IgD-negative memory B cell (primary cell): Measurements from ENCODE around the gene SLC40A1. TPM values are rescaled to one million over a fixed set of nuclear protein-coding genes. Genes with fewer than 3 reads are reported as not detected.

ENCODE experiments used
- H3K27ac Mint-ChIP-seq, 3 donors: one replicate each; pipeline ENCODE4 v1.8.0; 2020 to 2022; ENCODE audit warnings: mild to moderate bottlenecking in 3 of 3, mixed read lengths in 3 of 3, moderate library complexity in 1 of 3
- H3K27me3 Mint-ChIP-seq: one replicate; pipeline ENCODE4 v1.8.0; 2021; ENCODE audit warnings: mixed read lengths
- H3K36me3 Mint-ChIP-seq: one replicate; pipeline ENCODE4 v1.8.0; 2020; ENCODE audit warnings: mild to moderate bottlenecking, mixed read lengths
- H3K4me1 Mint-ChIP-seq, 3 donors: one replicate each; pipeline ENCODE4 v1.8.0; 2020 to 2022; ENCODE audit warnings: mixed read lengths in 3 of 3, mild to moderate bottlenecking in 1 of 3
- H3K4me3 Mint-ChIP-seq, 4 donors: one replicate each; pipeline ENCODE4 v1.8.0; 2020 to 2022; ENCODE audit warnings: mild to moderate bottlenecking in 4 of 4, mixed read lengths in 4 of 4, moderate library complexity in 3 of 4
- H3K9me3 Mint-ChIP-seq, 3 donors: one replicate each; pipeline ENCODE4 v1.8.0; 2020 to 2021; ENCODE audit warnings: mixed read lengths in 3 of 3, mild to moderate bottlenecking in 1 of 3
- polyA plus RNA-seq: library from polyadenylated mRNA; unstranded; fragments of 300-500 nt; fragmentation: Illumina TruSeq; gene quantifications from one replicate; pipeline ENCODE4 v1.2.3, GENCODE V29; 2021

The SLC40A1 gene
- polyA plus RNA-seq, 1 donor from 2014 or later: 2.3 TPM

GRCh38 chr2:189561371-189562038 is 19.1 kb downstream of the SLC40A1 start:
- Mint-ChIP-seq H3K4me1 (peaks cover 0 to 3% (median 0%) of the 10 kb centered on the region in 3 donors), H3K27ac (no peak overlapping the region), H3K9me3 (no peaks in the 10 kb centered on the region), H3K27me3 (peaks cover 7% of the 10 kb centered on the region), H3K4me3 (no peak overlapping the region), H3K36me3 (no peaks in the 10 kb centered on the region)

DNA sequence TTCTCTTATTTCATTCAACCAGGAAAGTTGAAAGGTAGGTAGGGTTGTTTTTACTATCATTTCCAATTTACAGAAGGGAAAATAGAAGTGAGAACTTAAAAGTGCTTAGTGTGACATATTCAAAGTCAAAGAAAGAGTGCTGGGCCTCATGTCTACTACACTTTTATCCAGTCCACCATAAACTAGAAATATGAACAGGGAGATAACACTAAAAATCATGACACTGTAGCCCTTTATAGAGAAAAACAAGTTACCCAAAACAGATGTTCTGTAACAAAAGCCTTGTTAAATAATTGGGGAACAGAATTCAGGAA is 20.4 kb downstream of the SLC40A1 start:
- Mint-ChIP-seq H3K36me3 (peaks cover 2% of the 10 kb centered on the region), H3K9me3 (no peaks in the 10 kb centered on the region), H3K27me3 (peaks cover 7% of the 10 kb centered on the region), H3K4me1 (peaks cover 0 to 3% (median 0%) of the 10 kb centered on the region in 3 donors), H3K4me3 (no peak overlapping the region), H3K27ac (no peak overlapping the region)

- peaks cover 0 to 3% (median 0%) of the 10 kb centered on the region in 3 donors for H3K4me1 Mint-ChIP-seq
- peaks cover 7% of the 10 kb centered on the region for H3K27me3 Mint-ChIP-seq
- H3K27ac Mint-ChIP-seq: no peak overlapping the region
- no peak overlapping the region for H3K4me3 Mint-ChIP-seq
- H3K36me3 Mint-ChIP-seq: peaks cover 2% of the 10 kb centered on the region
- H3K9me3 Mint-ChIP-seq: no peaks in the 10 kb centered on the region
Observed at GRCh38 chr2:189559579-189560272, 20.9 kb downstream of the SLC40A1 start.

DNA sequence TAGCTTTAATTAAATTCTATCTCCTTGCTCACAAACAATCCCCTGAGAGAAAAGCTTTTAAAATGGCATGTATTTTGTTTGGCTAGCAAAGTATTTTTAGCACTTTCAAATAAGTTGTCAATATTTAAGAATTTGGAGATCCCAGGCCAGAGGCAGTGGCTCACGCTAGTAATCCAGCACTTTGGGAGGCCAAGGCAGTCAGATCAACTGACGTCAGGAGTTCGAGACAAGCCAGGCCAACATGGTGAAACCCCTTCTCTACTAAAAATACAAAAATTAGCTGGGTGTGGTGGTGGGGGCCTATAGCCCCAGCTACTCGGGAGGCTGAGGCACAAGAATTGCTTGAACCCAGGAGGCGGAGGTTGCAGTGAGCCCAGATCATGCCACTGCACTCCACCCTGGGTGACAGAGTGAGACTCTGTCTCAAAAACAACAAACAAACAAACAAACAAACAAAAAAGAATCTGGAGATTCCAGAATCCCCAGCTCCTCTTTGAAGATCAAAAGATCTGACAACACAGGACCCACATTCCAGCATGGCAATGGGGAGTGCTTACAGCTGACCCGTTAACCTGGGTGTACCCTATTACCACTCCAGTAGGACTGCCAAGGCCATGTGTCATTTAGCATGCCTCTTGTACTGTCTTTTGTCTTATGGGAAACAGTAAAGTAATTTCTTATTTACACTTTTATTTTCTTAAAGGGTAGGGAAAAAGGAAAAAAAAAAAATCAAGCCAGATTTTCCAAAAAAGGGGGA is 21.9 kb downstream of the SLC40A1 start:
- H3K9me3 Mint-ChIP-seq: no peaks in the 10 kb centered on the region
- peaks cover 2% of the 10 kb centered on the region for H3K36me3 Mint-ChIP-seq
- peaks cover 6% of the 10 kb centered on the region for H3K27me3 Mint-ChIP-seq
- H3K27ac Mint-ChIP-seq: no peak overlapping the region
- no peak overlapping the region for H3K4me3 Mint-ChIP-seq
- peaks cover 0 to 3% (median 0%) of the 10 kb centered on the region in 3 donors for H3K4me1 Mint-ChIP-seq

GRCh38 chr2:189557373-189557772 is 23.2 kb downstream of the SLC40A1 start:
- Mint-ChIP-seq H3K27me3 (peaks cover 3% of the 10 kb centered on the region), H3K27ac (no peak overlapping the region), H3K4me3 (no peak overlapping the region), H3K9me3 (no peaks in the 10 kb centered on the region), H3K4me1 (peaks cover 0 to 3% (median 0%) of the 10 kb centered on the region in 3 donors), H3K36me3 (peaks cover 2% of the 10 kb centered on the region)

DNA sequence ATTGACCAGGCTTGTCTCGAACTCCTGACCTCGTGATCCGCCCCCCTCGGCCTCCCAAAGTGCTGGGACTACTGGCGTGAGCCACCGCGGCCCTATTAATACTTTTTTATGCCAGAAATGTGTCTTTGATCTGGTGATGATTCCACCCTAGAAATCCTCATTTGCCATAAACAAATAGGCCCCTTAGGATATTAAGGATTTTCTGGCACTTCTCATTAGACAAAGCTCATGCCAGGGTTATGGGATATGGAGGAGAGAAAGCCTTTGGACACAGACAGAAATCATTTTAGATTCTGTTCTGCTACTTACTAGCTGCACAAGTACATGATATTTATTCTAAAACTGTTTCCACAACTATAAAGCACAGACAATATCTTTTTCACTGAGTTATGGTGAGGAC is 24.1 kb downstream of the SLC40A1 start:
- H3K36me3 Mint-ChIP-seq: peaks cover 2% of the 10 kb centered on the region
- H3K27me3 Mint-ChIP-seq: peaks cover 3% of the 10 kb centered on the region
- peaks cover 0 to 3% (median 0%) of the 10 kb centered on the region in 3 donors for H3K4me1 Mint-ChIP-seq
- H3K9me3 Mint-ChIP-seq: no peaks in the 10 kb centered on the region
- H3K4me3 Mint-ChIP-seq: no peak overlapping the region
- no peak overlapping the region for H3K27ac Mint-ChIP-seq

- Mint-ChIP-seq H3K4me1 (peaks cover 0 to 3% (median 0%) of the 10 kb centered on the region in 3 donors), H3K27me3 (no peaks in the 10 kb centered on the region), H3K4me3 (no peak overlapping the region), H3K27ac (no peak overlapping the region), H3K9me3 (no peaks in the 10 kb centered on the region), H3K36me3 (peaks cover 2% of the 10 kb centered on the region)
Observed at GRCh38 chr2:189555232-189555631, 25.4 kb downstream of the SLC40A1 start.

DNA sequence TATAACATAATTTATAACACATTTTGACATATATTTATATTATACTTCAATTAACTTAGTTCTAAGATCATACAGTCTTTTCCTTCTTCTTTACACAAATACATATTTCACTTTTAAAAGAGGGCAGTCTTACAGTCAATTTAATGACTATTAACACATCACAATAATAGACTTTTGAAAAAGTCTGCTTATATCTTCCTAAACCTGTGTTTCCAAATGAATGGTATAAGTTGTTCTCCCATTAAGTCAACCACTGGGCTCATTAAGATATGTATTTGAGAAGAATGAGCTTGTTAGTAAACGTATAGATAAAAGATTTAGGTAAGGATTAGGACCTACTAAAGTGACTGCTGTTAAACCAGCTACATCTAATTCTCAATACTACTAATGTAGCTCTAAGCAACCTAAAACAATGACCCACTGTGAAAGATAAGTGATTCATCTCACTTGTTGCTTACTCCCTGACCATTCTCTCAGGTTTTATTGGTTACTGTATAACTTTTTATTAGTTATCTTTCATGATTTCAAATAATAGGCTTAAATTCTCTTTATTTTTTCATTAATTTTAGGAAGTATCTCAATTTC is 27.0 kb downstream of the SLC40A1 start:
- Mint-ChIP-seq H3K4me1 (no peaks in the 10 kb centered on the region), H3K27me3 (peaks cover 1% of the 10 kb centered on the region), H3K4me3 (no peak overlapping the region), H3K27ac (no peak overlapping the region), H3K9me3 (no peaks in the 10 kb centered on the region), H3K36me3 (peaks cover 2% of the 10 kb centered on the region)

DNA sequence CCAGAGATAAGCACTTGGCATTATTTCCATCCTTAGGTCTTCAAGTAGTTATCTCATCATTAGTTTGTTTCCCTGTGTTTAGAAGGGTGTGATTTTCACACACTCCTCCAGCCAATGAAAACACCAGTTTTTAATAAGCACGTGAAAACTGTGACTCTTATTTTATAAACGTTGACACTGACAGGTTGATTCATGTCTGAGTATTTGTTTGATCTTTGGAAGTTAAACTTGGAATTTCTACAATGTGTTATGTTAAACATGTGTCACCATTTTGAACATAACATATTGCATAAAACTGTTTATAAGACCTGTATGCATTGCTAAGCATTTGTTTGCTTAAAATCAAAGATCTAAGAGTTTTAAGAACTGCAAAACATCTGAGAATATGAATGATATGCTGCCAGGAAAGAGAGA is 27.6 kb downstream of the SLC40A1 start:
- no peak overlapping the region for H3K4me3 Mint-ChIP-seq
- peaks cover 2% of the 10 kb centered on the region for H3K36me3 Mint-ChIP-seq
- peaks cover 1% of the 10 kb centered on the region for H3K27me3 Mint-ChIP-seq
- H3K4me1 Mint-ChIP-seq: no peaks in the 10 kb centered on the region
- no peaks in the 10 kb centered on the region for H3K9me3 Mint-ChIP-seq
- H3K27ac Mint-ChIP-seq: no peak overlapping the region

DNA sequence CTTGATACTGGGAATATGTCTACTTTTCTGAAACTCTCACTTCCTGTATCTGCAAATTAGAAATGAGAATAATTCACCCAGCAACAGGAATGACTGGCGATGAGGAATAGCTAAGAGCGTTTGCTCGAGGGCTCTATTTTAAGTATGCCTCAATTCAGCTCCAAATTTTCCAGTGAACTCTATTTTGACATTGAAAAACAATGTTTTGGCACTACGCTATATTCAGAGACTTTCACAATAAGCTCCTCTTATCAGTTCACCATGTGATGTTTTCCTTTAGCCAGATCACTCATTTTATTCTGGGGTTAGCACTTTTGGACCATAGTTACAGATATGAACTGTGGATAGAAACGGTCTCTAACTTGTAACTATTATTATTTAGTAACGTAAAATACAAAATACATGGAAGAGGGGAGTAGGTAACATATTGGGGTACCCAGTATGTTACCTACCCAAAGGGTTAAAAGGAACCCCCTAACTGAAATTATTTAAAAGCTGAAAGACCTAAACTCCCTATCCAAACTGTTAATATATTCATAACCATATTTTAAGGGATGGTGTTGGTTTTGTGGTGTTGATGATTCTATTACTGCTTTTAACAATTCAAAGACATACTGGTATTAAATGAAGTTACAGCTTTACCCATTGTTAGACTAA is 28.1 kb downstream of the SLC40A1 start:
- Mint-ChIP-seq H3K9me3 (no peaks in the 10 kb centered on the region), H3K36me3 (peaks cover 2% of the 10 kb centered on the region), H3K27ac (no peak overlapping the region), H3K27me3 (peaks cover 1% of the 10 kb centered on the region), H3K4me1 (no peaks in the 10 kb centered on the region), H3K4me3 (no peak overlapping the region)

DNA sequence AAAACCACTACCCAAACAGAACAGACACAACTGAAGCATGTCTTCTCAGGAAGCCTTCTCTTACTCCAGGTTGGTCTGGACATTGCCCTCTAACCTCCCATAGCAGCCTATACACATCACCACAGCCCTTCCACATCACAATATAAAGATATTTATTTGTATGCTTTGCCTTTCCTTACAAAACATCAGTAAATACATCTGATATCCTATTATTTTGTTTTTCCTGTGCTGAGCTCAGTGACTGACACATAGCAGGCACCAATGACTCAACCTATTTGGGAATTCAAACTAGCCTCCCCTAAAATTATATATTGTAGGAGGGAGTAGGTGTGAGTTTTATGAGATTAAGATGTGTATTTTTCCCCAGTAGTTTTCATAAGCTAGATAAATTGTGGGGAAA is 28.8 kb downstream of the SLC40A1 start:
- Mint-ChIP-seq H3K4me1 (no peaks in the 10 kb centered on the region), H3K27me3 (peaks cover 1% of the 10 kb centered on the region), H3K36me3 (peaks cover 2% of the 10 kb centered on the region), H3K9me3 (no peaks in the 10 kb centered on the region), H3K4me3 (no peak overlapping the region), H3K27ac (no peak overlapping the region)

- H3K27me3 Mint-ChIP-seq: peaks cover 1% of the 10 kb centered on the region
- H3K36me3 Mint-ChIP-seq: no peaks in the 10 kb centered on the region
Observed at GRCh38 chr2:189549449-189549832, 31.1 kb downstream of the SLC40A1 start.

DNA sequence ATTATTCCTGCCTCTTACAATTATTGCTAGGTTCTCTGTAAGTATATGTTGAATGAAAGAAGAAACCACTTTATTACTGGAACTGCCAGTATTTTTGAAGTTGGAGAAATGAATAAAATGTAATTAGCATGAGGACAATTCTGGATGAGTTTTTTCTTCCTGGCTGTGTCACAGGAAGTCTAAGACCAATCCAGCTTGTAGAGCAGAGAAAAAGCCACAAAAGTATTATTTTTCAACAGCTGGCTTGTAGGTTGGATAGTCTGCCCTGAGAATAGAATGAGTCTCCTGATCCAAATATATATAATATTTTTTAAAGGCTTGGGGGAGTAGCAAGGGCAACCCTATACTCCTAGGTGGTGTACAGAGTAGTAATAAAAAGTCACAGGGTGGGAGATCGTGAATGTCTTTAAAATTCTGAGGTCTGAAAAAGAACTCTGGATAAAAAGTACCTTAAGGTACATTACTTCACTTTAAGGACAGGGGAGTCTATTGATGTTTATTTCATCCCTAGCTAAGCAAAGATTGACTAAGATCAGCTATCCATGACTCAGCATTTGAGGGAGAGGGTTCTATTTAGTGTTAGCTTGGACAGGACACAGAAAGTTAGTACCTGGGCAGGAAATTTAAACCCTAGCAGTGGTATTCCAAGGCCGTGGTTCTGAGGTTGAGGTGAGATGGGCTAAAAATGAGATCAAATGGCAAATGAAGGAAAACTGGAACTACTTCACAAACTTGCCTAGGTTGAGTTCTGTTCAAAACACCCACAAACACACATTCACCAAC is 31.7 kb downstream of the SLC40A1 start:
- H3K4me1 Mint-ChIP-seq: peaks cover 0 to 3% (median 0%) of the 10 kb centered on the region in 3 donors
- H3K27ac Mint-ChIP-seq: no peak overlapping the region
- no peaks in the 10 kb centered on the region for H3K36me3 Mint-ChIP-seq
- H3K4me3 Mint-ChIP-seq: no peak overlapping the region
- peaks cover 1% of the 10 kb centered on the region for H3K27me3 Mint-ChIP-seq
- no peaks in the 10 kb centered on the region for H3K9me3 Mint-ChIP-seq

More at GRCh38 chr2:189549449-189549832, 31.1 kb downstream of the SLC40A1 start:
- peaks cover 0 to 3% (median 0%) of the 10 kb centered on the region in 3 donors for H3K4me1 Mint-ChIP-seq
- no peak overlapping the region for H3K27ac Mint-ChIP-seq
- H3K4me3 Mint-ChIP-seq: no peak overlapping the region
- no peaks in the 10 kb centered on the region for H3K9me3 Mint-ChIP-seq

GRCh38 chr2:189545418-189545817 is 35.2 kb downstream of the SLC40A1 start:
- peaks cover 1% of the 10 kb centered on the region for H3K27me3 Mint-ChIP-seq
- H3K4me3 Mint-ChIP-seq: no peak overlapping the region
- no peaks in the 10 kb centered on the region for H3K9me3 Mint-ChIP-seq
- H3K4me1 Mint-ChIP-seq: peaks cover 0 to 5% (median 0%) of the 10 kb centered on the region in 3 donors
- H3K36me3 Mint-ChIP-seq: no peaks in the 10 kb centered on the region
- H3K27ac Mint-ChIP-seq: no peak overlapping the region
